Activated naive CD8-positive, alpha-beta T cell treated with anti-CD3 and anti-CD28 coated beads, Interleukin-2, amount 50 U/mL, for 24 hours (primary cell): ENCODE data around the gene COL11A2.

Experiments used
- ATAC-seq: fragments of 150-1000 bp; cut with Tn5 transposase; one replicate; pipeline ENCODE4 v1.10.0; 2021
- DNase-seq: peaks from one replicate; pipeline ENCODE4 v3.0.0; 2021
- H3K27ac Mint-ChIP-seq: one replicate; pipeline ENCODE4 v1.8.0; 2021; ENCODE audit warnings: mild to moderate bottlenecking, mixed read lengths
- H3K27me3 Mint-ChIP-seq: one replicate; pipeline ENCODE4 v1.8.0; 2021; ENCODE audit warnings: mixed read lengths
- H3K36me3 Mint-ChIP-seq: one replicate; pipeline ENCODE4 v1.8.0; 2021; ENCODE audit warnings: low read depth, mixed read lengths
- H3K4me1 Mint-ChIP-seq: one replicate; pipeline ENCODE4 v1.8.0; 2021; ENCODE audit warnings: mixed read lengths
- H3K4me3 Mint-ChIP-seq: one replicate; pipeline ENCODE4 v1.8.0; 2021; ENCODE audit warnings: mild to moderate bottlenecking, moderate library complexity, mixed read lengths
- H3K9me3 Mint-ChIP-seq: one replicate; pipeline ENCODE4 v1.8.0; 2021; ENCODE audit warnings: mixed read lengths

The COL11A2 gene

DNA sequence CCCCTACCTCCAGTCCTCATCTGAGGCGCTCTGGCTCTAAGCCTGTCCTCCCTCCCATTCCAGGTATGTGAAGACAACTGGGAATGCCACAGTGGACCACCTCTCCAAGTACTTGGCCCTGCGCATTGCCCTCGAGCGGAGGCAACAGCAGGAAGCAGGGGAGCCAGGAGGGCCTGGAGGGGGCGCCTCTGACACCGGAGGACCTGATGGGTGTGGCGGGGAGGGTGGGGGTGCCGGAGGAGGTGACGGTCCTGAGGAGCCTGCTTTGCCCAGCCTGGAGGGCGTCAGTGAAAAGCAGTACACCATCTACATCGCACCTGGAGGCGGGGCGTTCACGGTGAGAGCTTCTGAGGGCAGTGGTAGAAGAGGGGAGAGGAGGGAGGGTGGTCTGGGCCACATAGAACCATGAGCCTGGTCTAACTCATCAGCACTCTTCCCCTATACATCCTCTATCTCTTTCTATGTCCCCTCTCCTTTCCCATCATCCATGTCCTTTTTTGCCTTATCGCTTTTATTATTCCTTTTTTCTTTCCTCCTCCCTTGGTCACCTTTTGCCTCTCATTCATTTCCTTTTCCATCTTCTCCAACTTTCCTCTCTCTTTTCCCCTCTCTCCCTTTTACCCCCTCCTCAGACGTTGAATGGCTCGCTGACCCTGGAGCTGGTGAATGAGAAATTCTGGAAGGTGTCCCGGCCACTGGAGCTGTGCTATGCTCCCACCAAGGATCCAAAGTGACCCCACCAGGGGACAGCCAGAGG is 19.6 kb upstream of the COL11A2 start:
- no peak overlapping the region for H3K27ac Mint-ChIP-seq
- peak overlapping the region; percentile 78 for H3K4me3 Mint-ChIP-seq
- ATAC-seq (no peak), DNase-seq (no peak)
- peaks cover 8% of the 10 kb centered on the region for H3K27me3 Mint-ChIP-seq
- H3K9me3 Mint-ChIP-seq = no peaks in the 10 kb centered on the region
- H3K36me3 Mint-ChIP-seq = peaks cover 20% of the 10 kb centered on the region
- peaks cover 41% of the 10 kb centered on the region for H3K4me1 Mint-ChIP-seq

DNA sequence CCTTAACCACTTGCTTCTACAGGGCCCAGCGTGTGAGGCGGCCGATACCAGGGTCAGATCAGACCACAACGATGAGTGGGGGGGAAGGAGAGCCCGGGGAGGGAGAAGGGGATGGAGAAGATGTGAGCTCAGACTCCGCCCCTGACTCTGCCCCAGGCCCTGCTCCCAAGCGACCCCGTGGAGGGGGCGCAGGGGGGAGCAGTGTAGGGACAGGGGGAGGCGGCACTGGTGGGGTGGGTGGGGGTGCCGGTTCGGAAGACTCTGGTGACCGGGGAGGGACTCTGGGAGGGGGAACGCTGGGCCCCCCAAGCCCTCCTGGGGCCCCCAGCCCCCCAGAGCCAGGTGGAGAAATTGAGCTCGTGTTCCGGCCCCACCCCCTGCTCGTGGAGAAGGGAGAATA is 18.9 kb upstream of the COL11A2 start:
- peaks cover 20% of the 10 kb centered on the region for H3K36me3 Mint-ChIP-seq
- peaks cover 48% of the 10 kb centered on the region for H3K4me1 Mint-ChIP-seq
- no peak for ATAC-seq
- H3K9me3 Mint-ChIP-seq = no peaks in the 10 kb centered on the region
- no peak overlapping the region for H3K4me3 Mint-ChIP-seq
- H3K27ac Mint-ChIP-seq = no peak overlapping the region
- H3K27me3 Mint-ChIP-seq = peaks cover 8% of the 10 kb centered on the region
- DNase-seq = no peak

DNA sequence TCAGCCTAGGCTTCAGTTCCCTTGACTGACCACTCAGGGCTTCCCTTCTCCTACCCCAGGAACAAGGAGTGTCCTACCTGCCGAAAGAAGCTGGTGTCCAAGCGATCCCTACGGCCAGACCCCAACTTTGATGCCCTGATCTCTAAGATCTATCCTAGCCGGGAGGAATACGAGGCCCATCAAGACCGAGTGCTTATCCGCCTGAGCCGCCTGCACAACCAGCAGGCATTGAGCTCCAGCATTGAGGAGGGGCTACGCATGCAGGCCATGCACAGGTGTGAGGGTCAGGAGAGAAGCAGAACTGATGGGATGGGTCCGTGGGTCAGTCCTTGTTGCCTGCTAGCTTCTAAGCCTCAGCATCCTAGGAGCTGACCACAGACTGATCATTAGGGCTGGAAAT is 17.6 kb upstream of the COL11A2 start:
- peaks cover 22% of the 10 kb centered on the region for H3K36me3 Mint-ChIP-seq
- H3K4me1 Mint-ChIP-seq = peaks cover 57% of the 10 kb centered on the region
- DNase-seq = no peak

GRCh38 chr6:33208091-33208967 is 16.1 kb upstream of the COL11A2 start, which contains the start of gene RING1:
TSS of gene RING1 (plus strand) at chr6:33208500. CDS start at chr6:33208823, 323 bp downstream.
- ATAC-seq = no peak
- H3K27me3 Mint-ChIP-seq = peaks cover 5% of the 10 kb centered on the region
- DNase-seq = peak; percentile 89
- H3K4me1 Mint-ChIP-seq = peaks cover 58% of the 10 kb centered on the region
- no peaks in the 10 kb centered on the region for H3K9me3 Mint-ChIP-seq
- peak within 1 kb of the TSS; percentile 91 for H3K4me3 Mint-ChIP-seq
- peak within 1 kb of the TSS; percentile 89 for H3K27ac Mint-ChIP-seq
- peaks cover 32% of the 10 kb centered on the region for H3K36me3 Mint-ChIP-seq

More for the DNA sequence above, 17.6 kb upstream of the COL11A2 start:
- Mint-ChIP-seq H3K4me3 (no peak overlapping the region), H3K27me3 (peaks cover 8% of the 10 kb centered on the region), H3K9me3 (no peaks in the 10 kb centered on the region), H3K27ac (peak overlapping the region; percentile 89)
- ATAC-seq = no peak

DNA sequence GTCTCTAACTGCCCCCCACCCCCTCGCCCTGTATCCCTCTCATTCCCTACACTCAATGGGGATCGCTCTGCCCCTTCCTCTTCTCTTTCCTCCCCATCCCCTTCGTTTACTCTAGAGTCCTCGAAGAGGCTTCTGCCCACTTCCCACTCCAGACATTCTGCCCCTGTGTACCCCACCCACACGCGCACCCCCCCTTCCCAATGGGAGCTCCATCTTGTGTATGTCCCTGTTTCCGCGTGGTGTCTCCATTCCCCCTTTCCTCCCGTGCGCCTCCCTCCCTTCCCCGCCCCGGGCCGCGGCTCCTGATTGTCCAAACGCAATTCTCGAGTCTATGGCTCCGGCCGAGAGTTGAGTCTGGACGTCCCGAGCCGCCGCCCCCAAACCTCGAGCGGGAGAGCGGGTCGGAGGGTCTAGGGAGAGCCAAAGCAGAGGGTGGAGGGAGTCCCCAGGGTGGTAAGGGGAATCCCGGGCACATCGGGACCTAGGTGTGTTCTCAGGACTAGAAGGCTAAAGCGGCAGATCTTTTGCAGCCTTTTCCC is 15.4 kb upstream of the COL11A2 start:
- H3K4me1 Mint-ChIP-seq = peaks cover 58% of the 10 kb centered on the region

DNA sequence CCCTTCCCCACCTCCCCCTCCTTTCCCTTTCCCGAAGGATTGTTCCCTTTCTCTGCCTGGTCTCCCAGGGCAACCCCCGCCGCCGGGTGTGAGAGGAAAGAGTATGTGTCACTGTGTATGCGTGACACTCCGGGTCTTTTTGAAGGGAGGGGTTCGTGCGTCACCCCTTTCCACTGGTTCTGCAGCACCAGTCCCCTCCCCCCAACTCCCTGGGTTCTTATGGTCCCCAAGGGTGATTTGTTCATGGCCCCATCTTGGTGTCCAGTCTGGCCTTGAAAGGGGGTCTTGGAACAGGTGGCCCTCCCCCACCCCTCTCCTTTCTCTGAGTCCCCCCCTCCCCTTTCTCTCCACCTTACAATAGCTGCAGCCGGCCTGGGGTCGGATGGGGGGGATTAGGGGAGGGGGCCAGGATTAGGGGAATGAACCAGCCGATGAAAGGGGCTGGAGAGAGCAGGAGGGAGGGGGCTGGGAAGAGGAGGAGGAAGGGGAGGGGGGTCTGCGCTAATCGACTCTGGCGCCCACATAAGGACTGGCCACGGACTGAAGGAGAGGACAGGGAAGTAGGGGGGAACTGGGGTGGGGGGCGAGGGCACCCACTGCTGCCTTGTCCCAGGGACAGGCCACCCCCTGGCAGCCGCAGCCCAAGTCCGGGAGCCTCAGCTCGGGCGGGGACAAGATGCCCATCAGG is 14.7 kb upstream of the COL11A2 start:
- Mint-ChIP-seq H3K36me3 (peaks cover 41% of the 10 kb centered on the region), H3K4me3 (peak overlapping the region; percentile 91)
- DNase-seq = no peak

More for the DNA sequence above, 15.4 kb upstream of the COL11A2 start:
- Mint-ChIP-seq H3K4me3 (peak overlapping the region; percentile 91), H3K36me3 (peaks cover 38% of the 10 kb centered on the region), H3K9me3 (no peaks in the 10 kb centered on the region), H3K27ac (peak overlapping the region; percentile 89), H3K27me3 (peaks cover under 1% of the 10 kb centered on the region)
- no peak for ATAC-seq
- DNase-seq = no peak

DNA sequence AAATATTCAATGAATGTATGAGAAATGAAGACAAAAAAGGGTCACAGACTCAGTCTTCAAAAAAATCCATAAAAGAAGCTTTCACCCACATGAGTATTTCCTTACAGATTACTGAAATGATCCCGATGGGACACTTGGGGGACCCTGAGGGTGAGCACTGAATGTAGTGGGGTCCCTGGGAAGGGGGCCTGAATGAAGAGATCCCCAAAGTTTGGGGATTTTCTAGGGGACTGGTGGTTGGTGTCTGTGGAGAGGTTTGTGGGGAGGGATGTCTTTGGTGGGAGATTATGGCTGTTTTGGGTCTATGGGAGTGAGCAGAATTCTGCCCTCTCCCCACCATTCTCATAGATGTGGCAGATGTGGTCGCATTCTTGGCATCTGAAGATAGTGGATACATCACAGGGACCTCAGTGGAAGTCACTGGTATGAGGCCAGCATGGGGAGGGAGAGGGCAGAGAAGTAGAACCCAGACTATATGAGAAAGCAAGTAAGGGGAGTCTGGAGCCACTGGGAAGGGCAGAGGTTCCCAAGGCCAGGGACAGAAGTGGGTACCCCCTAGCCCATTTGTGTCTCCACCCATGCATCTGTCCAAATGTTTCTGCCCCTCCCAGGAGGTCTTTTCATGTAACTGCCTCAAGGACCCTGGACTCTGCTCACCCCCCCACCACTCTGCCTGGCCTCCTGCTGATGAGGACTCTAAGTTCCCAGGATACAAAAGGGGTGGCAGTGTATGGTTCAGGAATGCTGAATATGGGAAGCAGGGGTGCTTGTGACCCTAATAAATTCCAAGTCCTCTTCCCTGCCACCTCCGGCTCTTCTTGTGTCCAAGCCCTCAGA is 14.0 kb upstream of the COL11A2 start:
- Mint-ChIP-seq H3K9me3 (no peaks in the 10 kb centered on the region), H3K27me3 (no peaks in the 10 kb centered on the region), H3K27ac (peak overlapping the region; percentile 95), H3K36me3 (peaks cover 46% of the 10 kb centered on the region), H3K4me3 (peak overlapping the region; percentile 87), H3K4me1 (peaks cover 68% of the 10 kb centered on the region)
- no peak for ATAC-seq
- no peak for DNase-seq

More for the DNA sequence above, 14.7 kb upstream of the COL11A2 start:
- no peaks in the 10 kb centered on the region for H3K9me3 Mint-ChIP-seq
- H3K27ac Mint-ChIP-seq = peak overlapping the region; percentile 89
- no peak for ATAC-seq
- peaks cover 61% of the 10 kb centered on the region for H3K4me1 Mint-ChIP-seq
- H3K27me3 Mint-ChIP-seq = no peaks in the 10 kb centered on the region

DNA sequence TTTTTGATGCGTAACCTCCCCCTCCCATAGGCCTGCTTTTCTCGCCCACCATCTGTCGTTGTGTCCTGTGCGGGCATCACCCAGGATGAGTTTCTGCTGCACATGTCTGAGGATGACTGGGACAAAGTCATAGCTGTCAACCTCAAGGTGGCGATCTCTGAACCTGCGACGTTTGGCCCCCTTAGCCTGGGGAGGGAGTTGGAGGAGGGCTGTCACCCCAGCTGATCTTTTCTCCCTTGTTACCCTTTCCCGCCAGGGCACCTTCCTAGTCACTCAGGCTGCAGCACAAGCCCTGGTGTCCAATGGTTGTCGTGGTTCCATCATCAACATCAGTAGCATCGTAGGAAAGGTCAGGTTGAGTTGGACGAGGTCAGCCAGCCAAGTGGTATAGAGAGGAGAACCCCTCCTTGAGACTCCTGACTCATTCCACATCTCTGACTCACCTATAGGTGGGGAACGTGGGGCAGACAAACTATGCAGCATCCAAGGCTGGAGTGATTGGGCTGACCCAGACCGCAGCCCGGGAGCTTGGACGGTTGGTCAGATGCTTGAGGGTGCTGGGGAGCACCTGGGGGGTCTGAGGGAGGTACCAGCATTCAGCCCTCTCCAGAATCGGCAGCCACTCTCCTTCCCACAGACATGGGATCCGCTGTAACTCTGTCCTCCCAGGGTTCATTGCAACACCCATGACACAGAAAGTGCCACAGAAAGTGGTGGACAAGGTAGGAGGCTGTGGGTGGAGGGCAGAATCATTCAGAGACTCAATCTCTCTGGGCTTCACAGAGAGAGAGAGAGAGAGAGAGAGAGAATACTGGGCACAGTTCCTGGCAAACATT is 13.1 kb upstream of the COL11A2 start:
- no peaks in the 10 kb centered on the region for H3K27me3 Mint-ChIP-seq
- peaks cover 46% of the 10 kb centered on the region for H3K36me3 Mint-ChIP-seq
- H3K9me3 Mint-ChIP-seq = no peaks in the 10 kb centered on the region
- H3K4me1 Mint-ChIP-seq = peaks cover 72% of the 10 kb centered on the region
- peak overlapping the region; percentile 95 for H3K27ac Mint-ChIP-seq
- peak; percentile 70 for ATAC-seq
- peak; percentile 65 for DNase-seq
- peak overlapping the region; percentile 87 for H3K4me3 Mint-ChIP-seq

DNA sequence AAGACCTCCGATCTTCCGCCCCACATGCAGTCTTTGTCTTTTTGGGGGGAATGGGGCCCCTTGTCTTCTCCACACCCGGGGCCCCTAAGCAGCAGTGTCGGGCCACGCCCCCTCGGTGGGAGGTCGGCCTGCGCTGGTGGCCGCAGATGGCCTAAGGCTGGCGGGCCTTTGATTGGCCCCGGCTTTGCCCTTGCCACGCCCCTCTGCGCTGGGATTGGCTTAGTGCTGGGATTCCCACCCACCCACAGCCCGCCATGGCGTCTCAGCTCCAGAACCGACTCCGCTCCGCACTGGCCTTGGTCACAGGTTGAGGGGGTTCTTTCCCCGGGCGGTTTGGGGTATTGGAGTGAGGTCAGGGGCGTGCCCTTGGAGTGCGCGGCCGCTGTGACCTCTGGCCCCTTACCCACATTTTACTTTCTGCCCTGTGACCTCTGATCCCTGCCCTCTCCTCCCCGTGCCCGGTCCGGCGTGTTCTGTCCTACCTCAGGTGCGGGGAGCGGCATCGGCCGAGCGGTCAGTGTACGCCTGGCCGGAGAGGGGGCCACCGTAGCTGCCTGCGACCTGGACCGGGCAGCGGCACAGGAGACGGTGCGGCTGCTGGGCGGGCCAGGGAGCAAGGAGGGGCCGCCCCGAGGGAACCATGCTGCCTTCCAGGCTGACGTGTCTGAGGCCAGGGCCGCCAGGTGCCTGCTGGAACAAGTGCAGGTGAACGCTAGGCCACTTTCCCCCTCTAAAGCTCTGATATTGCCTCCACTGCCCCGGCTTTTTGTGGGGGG is 12.3 kb upstream of the COL11A2 start, which contains the start of gene HSD17B8:
TSS of gene HSD17B8 (plus strand) at position 241 of the 776 bp plus-strand sequence. CDS start at position 255, 14 bp downstream.
- H3K36me3 Mint-ChIP-seq = peaks cover 39% of the 10 kb centered on the region

DNA sequence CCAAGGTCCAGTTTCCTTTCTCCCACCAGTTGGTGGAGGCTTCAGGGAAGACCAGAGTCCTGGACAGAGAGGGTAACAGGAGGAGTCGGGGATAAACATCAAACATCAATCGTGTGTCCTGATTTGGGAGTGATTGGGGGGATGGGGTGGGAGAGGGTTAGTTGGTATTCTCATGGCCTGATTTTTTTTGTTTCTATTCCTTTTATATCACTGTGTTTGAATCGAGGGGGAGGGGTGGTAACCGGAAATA is 11.8 kb upstream of the COL11A2 start:
- peaks cover 36% of the 10 kb centered on the region for H3K36me3 Mint-ChIP-seq
- peak overlapping the region; percentile 80 for H3K27ac Mint-ChIP-seq
- H3K4me3 Mint-ChIP-seq = peak overlapping the region; percentile 87
- H3K4me1 Mint-ChIP-seq = peaks cover 70% of the 10 kb centered on the region
- no peaks in the 10 kb centered on the region for H3K27me3 Mint-ChIP-seq
- ATAC-seq (no peak), DNase-seq (no peak)
- H3K9me3 Mint-ChIP-seq = no peaks in the 10 kb centered on the region

More for the DNA sequence above, 12.3 kb upstream of the COL11A2 start, which contains the start of gene HSD17B8:
- peak; percentile 97 for DNase-seq
- ATAC-seq = peak; percentile 50
- Mint-ChIP-seq H3K27ac (peak within 1 kb of the TSS; percentile 95), H3K4me1 (peaks cover 73% of the 10 kb centered on the region), H3K4me3 (peak within 1 kb of the TSS; percentile 87), H3K9me3 (no peaks in the 10 kb centered on the region), H3K27me3 (no peaks in the 10 kb centered on the region)

DNA sequence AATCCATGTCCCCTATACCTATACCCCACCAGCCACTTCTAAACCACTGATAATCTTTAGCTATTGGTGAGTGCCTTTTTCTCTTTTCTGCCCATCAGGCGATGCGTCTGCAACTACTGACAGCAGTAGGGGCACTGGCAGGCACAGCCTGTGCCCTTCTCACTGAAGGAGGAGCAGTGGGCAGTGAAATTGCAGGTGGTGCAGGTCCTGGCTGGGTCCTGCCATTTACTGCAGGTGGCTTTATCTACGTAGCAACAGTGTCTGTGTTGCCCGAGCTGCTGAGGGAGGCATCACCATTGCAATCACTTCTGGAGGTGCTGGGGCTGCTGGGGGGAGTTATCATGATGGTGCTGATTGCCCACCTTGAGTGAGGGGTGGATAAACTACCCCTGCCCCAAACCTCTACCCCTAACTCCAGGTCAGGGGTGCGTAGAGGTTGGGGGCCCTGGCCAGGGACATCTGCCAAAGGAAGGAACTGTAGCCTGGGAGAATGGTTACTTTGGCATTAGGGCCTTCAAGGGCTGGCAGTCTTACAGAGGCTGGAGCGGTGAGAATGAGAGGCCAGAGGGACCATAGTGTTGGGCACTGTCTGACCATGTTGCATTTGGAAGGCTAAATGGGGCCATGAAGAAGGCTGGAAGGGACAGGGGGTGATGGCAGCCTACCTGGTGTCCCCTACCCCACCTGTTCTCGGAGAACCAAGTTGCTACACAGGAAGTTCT is 11.3 kb upstream of the COL11A2 start:
- H3K27ac Mint-ChIP-seq = peak overlapping the region; percentile 80

GRCh38 chr6:33202799-33203198 is 10.5 kb upstream of the COL11A2 start:
- Mint-ChIP-seq H3K4me3 (peak overlapping the region; percentile 99), H3K9me3 (no peaks in the 10 kb centered on the region), H3K36me3 (peaks cover 39% of the 10 kb centered on the region), H3K27me3 (no peaks in the 10 kb centered on the region), H3K27ac (peak overlapping the region; percentile 42), H3K4me1 (peaks cover 77% of the 10 kb centered on the region)
- ATAC-seq = no peak
- no peak for DNase-seq

More for the DNA sequence above, 11.3 kb upstream of the COL11A2 start:
- Mint-ChIP-seq H3K36me3 (peaks cover 39% of the 10 kb centered on the region), H3K4me3 (peak overlapping the region; percentile 87), H3K27me3 (no peaks in the 10 kb centered on the region), H3K9me3 (no peaks in the 10 kb centered on the region), H3K4me1 (peaks cover 70% of the 10 kb centered on the region)
- ATAC-seq = no peak
- DNase-seq = no peak
